D721Med (cell line): ENCODE results near the gene CSNK1G1.

ENCODE experiments used
- DNase-seq: peaks from one replicate; pipeline ENCODE4 v3.0.0; 2011; ENCODE audit warnings: low spot score; ENCODE audit not compliant: insufficient read length
- FAIRE-seq: peaks from 2 replicates; lab custom pipeline; 2011; peaks lifted over from hg19 to GRCh38; lab: Jason Lieb, UNC
- CTCF ChIP-seq: IDR thresholded peaks from 2 replicates; pipeline ENCODE4 v1.5.1; 2012; ENCODE audit warnings: mild to moderate bottlenecking, control low read depth; ENCODE audit not compliant: insufficient read depth; ENCODE audit errors: missing control alignments

CSNK1G1 gene

GRCh38 chr15:64146520-64146884, 209.5 kb downstream of the CSNK1G1 start:
- DNase-seq (no peak), FAIRE-seq (no peak)
- TF ChIP-seq CTCF: no peak

- DNase-seq (no peak), FAIRE-seq (no peak)
- TF ChIP-seq CTCF: no peak
Measured at GRCh38 chr15:64146041-64146440, 209.9 kb downstream of the CSNK1G1 start.

- no peak for FAIRE-seq
Measured at GRCh38 chr15:64144565-64145281, 211.2 kb downstream of the CSNK1G1 start.

GRCh38 chr15:64144192-64144564, 211.8 kb downstream of the CSNK1G1 start:
- DNase-seq (no peak), FAIRE-seq (no peak)
- TF ChIP-seq CTCF: no peak

More at GRCh38 chr15:64144565-64145281, 211.2 kb downstream of the CSNK1G1 start:
- TF ChIP-seq CTCF: no peak
- DNase-seq: no peak

- FAIRE-seq (no peak), DNase-seq (no peak)
- TF ChIP-seq CTCF: no peak
Measured at GRCh38 chr15:64143276-64143675, 212.7 kb downstream of the CSNK1G1 start.

- FAIRE-seq (no peak), DNase-seq (no peak)
- TF ChIP-seq CTCF: no peak
Measured at GRCh38 chr15:64141798-64142512, 214.0 kb downstream of the CSNK1G1 start.
